ENCODE measurements around the gene NPTXR. TPM values are rescaled to one million over a fixed set of nuclear protein-coding genes. Genes with fewer than 3 reads are reported as not detected.
A peak's percentile ranks its signal among the peaks of the same experiment; 100 is the strongest.

The NPTXR gene
- total RNA-seq = 10.6 TPM

GRCh38 chr22:38843657-38844314 lies at the start of gene NPTXR:
Gene NPTXR, minus strand, starts transcription at chr22:38844028.
- peak; percentile 84 to 90 for DNase-seq (ENCODE audit: low spot score in 2 of 2)
- FAIRE-seq = no peak

GRCh38 chr22:38891256-38891655 lies 47.4 kb upstream of the NPTXR start:
- DNase-seq (ENCODE audit: low spot score in 2 of 2) = no peak
- FAIRE-seq = no peak

- FAIRE-seq = no peak
- no peak for DNase-seq (ENCODE audit: low spot score in 2 of 2)
Measured at GRCh38 chr22:38890377-38890776, 46.5 kb upstream of the NPTXR start.

GRCh38 chr22:38886333-38886732 lies 42.5 kb upstream of the NPTXR start:
- FAIRE-seq (no peak), DNase-seq (ENCODE audit: low spot score in 2 of 2) (no peak)

- no peak for DNase-seq (ENCODE audit: low spot score in 2 of 2)
Measured at GRCh38 chr22:38882972-38883622, 39.3 kb upstream of the NPTXR start.

GRCh38 chr22:38881997-38882879 lies 38.4 kb upstream of the NPTXR start:
- DNase-seq (ENCODE audit: low spot score in 2 of 2) = no peak
- FAIRE-seq = no peak

More at GRCh38 chr22:38882972-38883622, 39.3 kb upstream of the NPTXR start:
- no peak for FAIRE-seq

- DNase-seq (ENCODE audit: low spot score in 2 of 2) (no peak), FAIRE-seq (no peak)
Measured at GRCh38 chr22:38881464-38881871, 37.6 kb upstream of the NPTXR start.

- DNase-seq (ENCODE audit: low spot score in 2 of 2) (no peak), FAIRE-seq (no peak)
Measured at GRCh38 chr22:38879961-38880360, 36.1 kb upstream of the NPTXR start.

GRCh38 chr22:38879108-38879729 lies 35.4 kb upstream of the NPTXR start:
- FAIRE-seq = no peak
- DNase-seq (ENCODE audit: low spot score in 2 of 2) = no peak

- FAIRE-seq (no peak), DNase-seq (ENCODE audit: low spot score in 2 of 2) (no peak)
Measured at GRCh38 chr22:38878001-38878400, 34.2 kb upstream of the NPTXR start.

GRCh38 chr22:38874529-38875222 lies 30.8 kb upstream of the NPTXR start:
- FAIRE-seq (no peak), DNase-seq (ENCODE audit: low spot score in 2 of 2) (no peak)

- FAIRE-seq = no peak
Measured at GRCh38 chr22:38873469-38874411, 29.9 kb upstream of the NPTXR start.

GRCh38 chr22:38872831-38873248 lies 29.0 kb upstream of the NPTXR start:
- FAIRE-seq = no peak
- no peak for DNase-seq (ENCODE audit: low spot score in 2 of 2)

More at GRCh38 chr22:38873469-38874411, 29.9 kb upstream of the NPTXR start:
- DNase-seq (ENCODE audit: low spot score in 2 of 2) = no peak

GRCh38 chr22:38872172-38872830 lies 28.5 kb upstream of the NPTXR start, which contains the start of gene CBX6:
Gene CBX6, minus strand, starts transcription at chr22:38872216. Its CDS starts 26 bp downstream, at chr22:38872190.
- FAIRE-seq (no peak), DNase-seq (ENCODE audit: low spot score in 2 of 2) (peak; percentile 97 to 99)

- no peak for FAIRE-seq
- DNase-seq (ENCODE audit: low spot score in 2 of 2) = no peak
Measured at GRCh38 chr22:38871360-38872171, 27.7 kb upstream of the NPTXR start.

GRCh38 chr22:38870791-38871359 lies 27.0 kb upstream of the NPTXR start:
- FAIRE-seq = no peak
- no peak for DNase-seq (ENCODE audit: low spot score in 2 of 2)

- no peak for FAIRE-seq
Measured at GRCh38 chr22:38870312-38870741, 26.5 kb upstream of the NPTXR start.

More at GRCh38 chr22:38870312-38870741, 26.5 kb upstream of the NPTXR start:
- DNase-seq (ENCODE audit: low spot score in 2 of 2) = peak; percentile 71 to 73
